MG63 (cell line): Measurements from ENCODE around the gene ADGRV1. TPM values are rescaled to one million over a fixed set of nuclear protein-coding genes. Genes with fewer than 3 reads are reported as not detected.
"Not testable (repeated sequence)": the region's sequence is repeated elsewhere in the genome, so short reads cannot be mapped to it uniquely, and the experiment has no call there.

Source experiments
- DNase-seq: peaks from one replicate; pipeline ENCODE4 v3.0.0-alpha.2; 2020
- H3K27me3 ChIP-seq: fragments of 250-450 bp; sonication (Bioruptor Pico); 2 replicates; pipeline ENCODE4 v1.5.1; 2020; ENCODE audit warnings: mild to moderate bottlenecking, moderate library complexity
- H3K36me3 ChIP-seq: fragments of 250-450 bp; sonication (Bioruptor Pico); 2 replicates; pipeline ENCODE4 v1.5.1; 2020; ENCODE audit warnings: mild to moderate bottlenecking, moderate library complexity
- H3K4me3 ChIP-seq: fragments of 250-450 bp; sonication (Bioruptor Pico); 2 replicates; pipeline ENCODE4 v1.5.1; 2020; ENCODE audit warnings: mild to moderate bottlenecking, moderate library complexity
- H3K9me3 ChIP-seq: fragments of 250-450 bp; sonication (Bioruptor Pico); 2 replicates; pipeline ENCODE4 v1.5.1; 2020; ENCODE audit warnings: mild to moderate bottlenecking, moderate library complexity
- total RNA-seq: library from RNA; depleted of rRNA; stranded (reverse); fragments of >200 nt; shearing (Covaris generic); gene quantifications from 2 replicates; pipeline ENCODE4 v1.2.3, GENCODE V29; 2014; ENCODE audit warnings: low replicate concordance

Gene ADGRV1
- total RNA-seq, 1 experiment from 2014 or later: 0.13 TPM

- Histone ChIP-seq H3K36me3 (no peaks in the 10 kb centered on the region), H3K9me3 (no peaks in the 10 kb centered on the region), H3K4me3 (no peak overlapping the region), H3K27me3 (peaks cover 7% of the 10 kb centered on the region)
- DNase-seq: no peak
These were observed 17.1 kb downstream of the ADGRV1 start for GRCh38 chr5:90575712-90576111.

DNA sequence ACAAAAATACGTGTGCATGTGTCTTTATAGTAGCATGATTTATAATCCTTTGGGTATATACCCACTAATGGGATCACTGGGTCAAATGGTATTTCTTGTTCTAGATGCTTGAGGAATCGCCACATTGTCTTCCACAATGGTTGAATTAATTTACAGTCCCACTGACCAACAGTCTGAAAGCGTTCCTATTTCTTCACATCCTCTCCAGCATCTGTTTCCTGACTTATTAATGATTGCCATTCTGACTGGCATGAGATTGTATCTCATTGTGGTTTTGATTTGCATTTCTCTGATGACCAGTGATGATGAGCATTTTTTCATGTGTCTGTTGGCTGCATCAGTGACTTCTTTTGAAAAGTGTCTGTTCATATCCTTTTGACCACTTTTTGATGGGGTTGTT is 18.0 kb downstream of the ADGRV1 start:
- not testable (repeated sequence) for H3K4me3 ChIP-seq, H3K9me3 ChIP-seq, H3K27me3 ChIP-seq, DNase-seq, H3K36me3 ChIP-seq

- not testable (repeated sequence) for H3K9me3 ChIP-seq, H3K27me3 ChIP-seq, H3K4me3 ChIP-seq, DNase-seq, H3K36me3 ChIP-seq
These were observed 21.3 kb downstream of the ADGRV1 start for GRCh38 chr5:90579905-90580304.

DNA sequence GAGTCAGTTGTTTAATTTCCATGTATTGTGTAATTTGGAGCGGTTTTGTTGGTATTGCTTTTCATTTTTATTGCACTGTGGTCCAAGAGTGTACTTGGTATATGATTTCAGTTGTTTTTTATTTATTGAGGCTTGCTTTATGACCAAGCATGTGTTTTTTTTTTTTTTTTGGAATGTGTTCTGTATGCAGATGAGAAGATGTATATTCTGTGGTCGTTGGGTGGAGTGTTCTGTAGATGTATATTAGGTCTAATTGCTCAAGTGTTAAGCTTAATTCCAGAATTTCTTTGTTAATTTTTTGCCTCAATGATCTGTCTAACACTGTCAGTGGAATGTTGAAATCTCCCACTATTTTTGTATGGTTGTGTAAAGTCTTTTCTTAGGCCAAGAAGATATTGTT is 23.4 kb downstream of the ADGRV1 start:
- Histone ChIP-seq H3K27me3 (peaks cover 9% of the 10 kb centered on the region), H3K36me3 (no peaks in the 10 kb centered on the region), H3K9me3 (no peaks in the 10 kb centered on the region), H3K4me3 (no peak overlapping the region)
- DNase-seq: no peak

GRCh38 chr5:90585337-90585986 is 26.9 kb downstream of the ADGRV1 start:
- Histone ChIP-seq H3K9me3 (no peaks in the 10 kb centered on the region), H3K36me3 (no peaks in the 10 kb centered on the region), H3K4me3 (no peak overlapping the region), H3K27me3 (peaks cover 9% of the 10 kb centered on the region)
- no peak for DNase-seq

DNA sequence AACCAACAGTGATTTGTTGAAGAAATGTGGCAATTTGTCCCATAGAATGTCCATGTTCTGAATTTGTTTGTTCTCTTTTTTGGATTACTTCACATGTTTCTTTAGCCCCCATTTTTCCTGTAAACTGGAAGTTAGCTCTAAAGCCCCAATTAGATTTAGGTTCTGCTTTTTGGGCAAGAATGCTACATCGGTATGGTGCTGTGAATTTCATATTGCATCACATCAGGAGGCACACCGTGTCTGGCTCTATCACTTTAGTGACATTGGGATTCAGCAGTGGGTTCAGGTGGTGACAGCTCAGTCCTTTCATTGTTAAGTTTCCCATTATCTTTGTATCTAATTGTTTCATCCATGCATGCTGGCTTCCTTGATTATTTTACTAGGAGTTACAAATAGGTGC is 27.9 kb downstream of the ADGRV1 start:
- Histone ChIP-seq H3K27me3 (peaks cover 9% of the 10 kb centered on the region), H3K4me3 (no peak overlapping the region), H3K9me3 (no peaks in the 10 kb centered on the region), H3K36me3 (no peaks in the 10 kb centered on the region)
- DNase-seq: no peak

DNA sequence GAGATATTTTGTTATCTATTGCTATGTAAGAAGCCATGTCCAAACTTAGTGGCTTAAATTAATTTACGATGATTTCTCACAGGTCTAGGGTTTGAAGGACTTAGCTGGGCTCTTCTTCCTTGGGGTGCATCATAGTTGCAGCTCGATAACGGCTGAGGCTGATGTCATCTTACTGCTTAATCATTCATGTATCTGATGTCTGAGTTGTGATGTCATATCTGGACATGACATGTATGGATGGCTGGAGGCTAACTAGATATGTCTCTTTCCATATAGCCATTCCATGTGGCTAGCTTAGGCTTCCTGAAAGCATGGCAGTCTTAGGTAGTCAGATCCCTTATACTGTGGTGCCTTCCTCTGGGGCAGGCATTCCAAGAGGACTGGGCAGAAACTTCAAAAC is 31.6 kb downstream of the ADGRV1 start:
- no peak for DNase-seq
- Histone ChIP-seq H3K36me3 (no peaks in the 10 kb centered on the region), H3K27me3 (peaks cover 4% of the 10 kb centered on the region), H3K9me3 (no peaks in the 10 kb centered on the region), H3K4me3 (no peak overlapping the region)

DNA sequence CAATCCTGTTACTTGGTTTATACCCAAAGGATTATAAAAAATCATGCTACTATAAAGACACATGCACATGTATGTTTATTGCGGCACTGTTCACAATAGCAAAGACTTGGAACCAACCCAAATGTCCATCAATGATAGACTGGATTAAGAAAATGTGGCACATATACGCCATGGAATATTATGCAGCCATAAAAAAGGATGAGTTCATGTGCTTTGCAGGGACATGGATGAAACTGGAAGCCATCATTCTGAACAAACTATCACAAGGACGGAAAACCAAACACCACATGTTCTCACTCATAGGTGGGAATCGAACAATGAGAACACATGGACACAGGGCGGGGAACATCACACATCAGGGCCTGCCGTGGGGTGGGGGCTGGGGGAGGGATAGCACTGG is 34.5 kb downstream of the ADGRV1 start:
- not testable (repeated sequence) for H3K4me3 ChIP-seq, DNase-seq, H3K27me3 ChIP-seq, H3K9me3 ChIP-seq, H3K36me3 ChIP-seq

DNA sequence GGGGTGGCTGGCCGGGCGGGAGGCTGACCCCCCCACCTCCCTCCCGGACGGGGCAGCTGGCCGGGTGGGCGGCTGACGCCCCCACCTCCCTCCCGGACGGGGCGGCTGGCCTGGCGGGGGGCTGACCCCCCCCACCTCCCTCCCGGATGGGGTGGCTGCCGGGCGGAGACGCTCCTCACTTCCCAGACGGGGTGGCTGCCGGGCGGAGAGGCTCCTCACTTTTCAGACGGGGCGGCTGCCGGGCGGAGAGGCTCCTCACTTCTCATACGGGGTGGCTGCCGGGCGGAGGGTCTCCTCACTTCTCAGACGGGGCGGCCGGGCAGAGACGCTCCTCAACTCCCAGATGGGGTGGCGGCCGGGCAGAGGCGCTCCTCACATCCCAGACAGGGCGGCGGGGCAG is 37.2 kb downstream of the ADGRV1 start:
- DNase-seq, H3K4me3 ChIP-seq, H3K9me3 ChIP-seq, H3K27me3 ChIP-seq, H3K36me3 ChIP-seq: not testable (repeated sequence)

GRCh38 chr5:90598293-90598692 is 39.7 kb downstream of the ADGRV1 start:
- no peaks in the 10 kb centered on the region for H3K9me3 ChIP-seq
- H3K4me3 ChIP-seq: no peak overlapping the region
- H3K27me3 ChIP-seq: peaks cover 5% of the 10 kb centered on the region; the same call in 1 of the 2 replicates
- no peak for DNase-seq
- H3K36me3 ChIP-seq: no peaks in the 10 kb centered on the region

DNA sequence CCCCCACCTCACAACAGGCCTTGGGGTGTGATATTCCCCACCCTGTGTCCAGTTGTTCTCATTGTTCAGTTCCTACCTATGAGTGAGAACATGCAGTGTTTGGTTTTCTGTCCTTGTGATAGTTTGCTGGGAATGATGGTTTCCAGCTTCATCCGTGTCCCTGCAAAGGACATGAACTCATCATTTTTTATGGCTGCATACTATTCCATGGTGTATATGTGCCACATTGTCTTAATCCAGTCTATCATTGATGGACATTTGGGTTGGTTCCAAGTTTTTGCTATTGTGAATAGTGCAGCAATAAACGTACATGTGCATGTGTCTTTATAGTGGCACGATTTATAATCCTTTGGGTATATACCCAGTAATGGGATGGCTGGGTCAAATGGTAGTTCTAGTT is 41.7 kb downstream of the ADGRV1 start:
- H3K36me3 ChIP-seq, H3K9me3 ChIP-seq, H3K27me3 ChIP-seq, H3K4me3 ChIP-seq, DNase-seq: not testable (repeated sequence)

- no peaks in the 10 kb centered on the region; the same call in 1 of the 2 replicates for H3K9me3 ChIP-seq
- H3K36me3 ChIP-seq: no peaks in the 10 kb centered on the region
- no peak for DNase-seq
- H3K4me3 ChIP-seq: no peak overlapping the region
- peaks cover 13% of the 10 kb centered on the region for H3K27me3 ChIP-seq
These were observed 42.9 kb downstream of the ADGRV1 start for GRCh38 chr5:90601468-90601867.

DNA sequence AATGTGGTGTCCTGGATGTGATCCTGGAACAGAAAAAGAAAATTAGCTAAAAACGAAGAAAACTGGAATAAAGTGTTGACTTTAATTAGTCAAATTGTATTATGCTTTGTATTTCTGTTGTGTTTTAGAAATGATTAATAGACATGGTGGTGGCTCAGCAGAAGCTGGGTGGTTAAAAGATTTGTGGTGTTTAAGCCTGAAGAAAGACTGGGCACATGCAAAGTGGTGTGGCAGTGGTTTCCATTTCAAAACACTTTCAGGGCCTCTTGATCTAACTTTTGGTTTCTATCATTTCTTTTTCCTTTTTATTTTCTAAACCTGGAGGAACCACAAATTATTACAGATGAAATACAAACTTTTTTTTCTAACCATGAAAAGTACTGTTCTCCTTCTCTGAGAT is 44.1 kb downstream of the ADGRV1 start:
- no peaks in the 10 kb centered on the region; the same call in 1 of the 2 replicates for H3K9me3 ChIP-seq
- no peaks in the 10 kb centered on the region for H3K36me3 ChIP-seq
- peaks cover 16% of the 10 kb centered on the region for H3K27me3 ChIP-seq
- DNase-seq: no peak
- no peak overlapping the region for H3K4me3 ChIP-seq

DNA sequence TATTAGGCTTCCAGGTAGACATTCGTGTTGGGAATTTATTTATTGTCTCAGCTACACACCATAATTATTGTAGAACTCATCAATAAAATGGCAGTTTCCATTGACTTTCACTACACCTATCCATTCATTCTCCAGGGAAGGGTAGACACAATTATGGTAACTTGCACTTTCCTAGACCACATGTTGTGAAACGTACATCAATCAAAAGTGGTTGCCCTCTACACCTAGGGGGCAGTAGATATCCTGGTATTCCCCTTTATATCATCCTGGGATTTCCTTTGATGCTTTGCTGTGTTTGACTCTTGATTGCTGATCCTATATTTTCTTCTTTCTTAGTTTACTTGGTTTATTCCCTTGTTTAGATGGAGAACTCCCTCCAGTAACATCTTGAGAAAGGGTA is 47.9 kb downstream of the ADGRV1 start:
- DNase-seq: no peak
- H3K36me3 ChIP-seq: no peaks in the 10 kb centered on the region
- H3K27me3 ChIP-seq: peaks cover 25% of the 10 kb centered on the region
- H3K4me3 ChIP-seq: no peak overlapping the region
- H3K9me3 ChIP-seq: no peaks in the 10 kb centered on the region; the same call in 1 of the 2 replicates

- Histone ChIP-seq H3K27me3 (peaks cover 26% of the 10 kb centered on the region), H3K36me3 (no peaks in the 10 kb centered on the region), H3K9me3 (no peaks in the 10 kb centered on the region), H3K4me3 (no peak overlapping the region)
- no peak for DNase-seq
These were observed 54.3 kb downstream of the ADGRV1 start for GRCh38 chr5:90612919-90613318.

DNA sequence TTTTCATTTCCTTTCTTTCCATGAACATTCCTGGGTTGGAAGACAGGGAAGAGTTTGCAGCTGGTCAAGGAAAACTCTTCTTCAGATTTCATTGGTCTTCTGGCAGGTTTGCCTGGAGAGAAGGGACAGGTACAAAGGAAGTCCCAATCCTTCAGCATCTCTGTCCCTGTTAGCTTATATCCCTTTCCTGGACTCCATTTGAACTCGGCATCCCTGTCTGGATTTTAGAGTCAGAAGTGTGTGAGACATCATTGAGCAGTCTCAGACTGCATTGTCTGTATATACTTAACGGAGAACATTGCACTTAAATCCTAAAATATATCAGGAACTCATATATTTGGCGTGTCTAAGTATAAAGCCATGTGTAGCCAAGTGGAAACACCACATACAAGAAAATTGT is 54.9 kb downstream of the ADGRV1 start:
- Histone ChIP-seq H3K4me3 (no peak overlapping the region), H3K36me3 (no peaks in the 10 kb centered on the region), H3K9me3 (no peaks in the 10 kb centered on the region), H3K27me3 (peaks cover 21% of the 10 kb centered on the region)
- no peak for DNase-seq

DNA sequence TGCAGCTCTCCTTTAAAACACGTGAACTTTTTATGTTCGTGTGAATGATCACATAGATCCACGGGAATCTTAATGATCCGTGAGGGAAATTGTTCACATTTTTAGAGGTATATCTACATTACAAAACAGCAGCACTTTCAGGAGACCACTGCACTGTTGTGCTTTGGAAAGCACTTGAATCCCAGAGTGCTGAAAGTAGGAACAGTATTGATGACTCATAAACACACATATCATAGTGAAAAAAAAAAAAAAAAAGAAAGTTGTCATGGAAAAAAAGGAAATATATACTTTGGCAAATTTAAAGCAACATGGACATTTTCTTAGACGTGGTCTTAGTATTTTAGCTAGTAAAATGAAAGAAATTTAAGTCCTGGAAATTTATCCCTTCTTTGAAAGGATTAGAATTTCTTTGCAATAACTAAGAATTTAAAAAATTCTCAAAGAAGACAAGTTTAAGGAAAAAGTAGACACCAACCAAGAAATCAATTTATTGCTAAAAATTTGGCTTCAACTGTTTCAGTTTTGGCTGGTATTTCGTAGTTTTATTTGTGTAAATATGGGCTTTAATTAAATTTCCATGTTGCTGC is 55.4 kb downstream of the ADGRV1 start:
- Histone ChIP-seq H3K27me3 (peaks cover 17% of the 10 kb centered on the region), H3K4me3 (no peak overlapping the region), H3K36me3 (no peaks in the 10 kb centered on the region), H3K9me3 (no peaks in the 10 kb centered on the region)
- no peak for DNase-seq

DNA sequence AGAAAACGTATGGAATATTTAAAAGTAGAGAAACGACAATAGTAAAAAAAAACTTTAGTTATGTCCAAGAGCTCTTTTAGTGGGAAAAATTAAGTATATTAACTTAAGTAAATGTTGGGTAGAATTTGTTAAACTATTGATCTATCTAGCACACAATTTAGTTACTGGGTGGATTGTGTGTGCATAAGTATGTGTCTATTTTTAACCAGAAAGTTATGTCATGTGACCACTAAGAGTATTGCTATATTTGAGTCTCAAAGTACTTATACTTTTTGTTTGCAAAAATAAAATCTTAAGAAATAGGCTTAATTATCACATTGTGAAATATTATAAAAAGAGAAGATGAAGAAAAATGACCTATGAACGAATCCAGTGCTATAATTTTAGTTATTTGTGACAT is 56.8 kb downstream of the ADGRV1 start:
- peaks cover 17% of the 10 kb centered on the region for H3K27me3 ChIP-seq
- no peak for DNase-seq

More for the DNA sequence above, 56.8 kb downstream of the ADGRV1 start:
- H3K36me3 ChIP-seq: no peaks in the 10 kb centered on the region
- H3K9me3 ChIP-seq: no peaks in the 10 kb centered on the region
- H3K4me3 ChIP-seq: no peak overlapping the region
